HG03469 (cell line): ENCODE results near the gene FAM53B.

Experiments
- ATAC-seq: cut with Tn5 transposase; IDR thresholded peaks from one replicate; pipeline ENCODE4 v1.9.1; 2021; ENCODE audit warnings: mild to moderate bottlenecking, moderate library complexity, moderate number of reproducible peaks; ENCODE audit not compliant: unreplicated experiment

FAM53B gene

GRCh38 chr10:124698545-124699469, 45.4 kb downstream of the FAM53B start:
- no peak for ATAC-seq

- no peak for ATAC-seq
These were observed 46.2 kb downstream of the FAM53B start for GRCh38 chr10:124697837-124698544.

GRCh38 chr10:124697443-124697836, 46.7 kb downstream of the FAM53B start:
- ATAC-seq = no peak

GRCh38 chr10:124696446-124697392, 47.5 kb downstream of the FAM53B start:
- ATAC-seq = peak; percentile 38

- ATAC-seq = no peak
These were observed 48.9 kb downstream of the FAM53B start for GRCh38 chr10:124695259-124695658.

GRCh38 chr10:124694481-124695220, 49.5 kb downstream of the FAM53B start:
- no peak for ATAC-seq

GRCh38 chr10:124693801-124694416, 50.3 kb downstream of the FAM53B start:
- ATAC-seq = no peak

- ATAC-seq = no peak
These were observed 50.8 kb downstream of the FAM53B start for GRCh38 chr10:124693396-124693795.

- ATAC-seq = no peak
These were observed 52.1 kb downstream of the FAM53B start for GRCh38 chr10:124692100-124692446.

GRCh38 chr10:124691421-124692099, 52.6 kb downstream of the FAM53B start:
- ATAC-seq = no peak

- ATAC-seq = no peak
These were observed 53.2 kb downstream of the FAM53B start for GRCh38 chr10:124691002-124691401.

- ATAC-seq = no peak
These were observed 54.2 kb downstream of the FAM53B start for GRCh38 chr10:124689911-124690498.

- peak; percentile 90 for ATAC-seq
These were observed 55.1 kb downstream of the FAM53B start for GRCh38 chr10:124688889-124689670.

- no peak for ATAC-seq
These were observed 55.8 kb downstream of the FAM53B start for GRCh38 chr10:124688386-124688785.

GRCh38 chr10:124686707-124687376, 57.3 kb downstream of the FAM53B start:
- ATAC-seq = no peak

- ATAC-seq = no peak
These were observed 58.9 kb downstream of the FAM53B start for GRCh38 chr10:124685261-124685660.

- no peak for ATAC-seq
These were observed 60.4 kb downstream of the FAM53B start for GRCh38 chr10:124683814-124684213.
